GM04503 (cell line): Measurements from ENCODE around the gene GIT2.
"Not testable (repeated sequence)": the region's sequence is repeated elsewhere in the genome, so short reads cannot be mapped to it uniquely, and the experiment has no call there.

Experiments
- DNase-seq: peaks from one replicate; pipeline ENCODE4 v3.0.0-alpha.2; 2012; ENCODE audit warnings: low read depth

Gene GIT2

DNA sequence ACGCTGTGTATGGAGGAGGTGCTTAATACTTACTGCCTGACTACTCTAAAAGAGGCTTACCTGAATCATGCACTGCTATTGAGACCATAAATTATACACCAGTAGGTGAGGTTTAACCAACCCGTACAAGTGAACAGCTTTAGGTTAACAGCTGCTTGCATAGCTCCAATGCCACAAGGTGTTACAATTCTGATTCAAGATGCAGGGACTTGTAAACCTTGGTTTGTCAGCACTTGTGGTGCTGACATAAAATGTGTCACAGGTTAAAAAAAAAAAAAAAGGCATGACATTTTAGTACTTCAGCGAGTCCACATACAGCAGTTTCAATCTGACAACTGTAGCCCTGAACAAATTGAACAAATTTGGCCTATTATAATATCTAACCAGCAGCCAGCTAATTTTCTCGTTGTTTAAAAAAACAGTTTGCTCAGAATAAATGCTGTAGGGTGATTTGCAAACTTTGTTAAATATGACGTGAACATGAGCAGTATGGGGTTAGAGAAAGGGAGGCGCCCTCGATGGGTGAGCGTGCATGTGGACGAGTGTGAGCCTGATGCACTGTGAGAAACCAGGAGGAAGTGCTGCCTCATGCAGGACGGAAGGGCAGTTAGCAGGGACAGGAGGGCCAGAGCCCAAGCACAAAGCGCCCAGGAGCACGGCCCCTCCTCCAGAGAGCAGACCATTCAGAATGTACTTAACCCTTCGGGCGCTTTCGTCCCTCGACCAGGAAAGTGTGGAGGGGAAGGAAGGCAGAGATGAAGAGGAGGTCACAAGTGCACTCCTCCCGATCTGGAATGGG lies 51.4 kb downstream of the GIT2 start:
- no peak for DNase-seq

DNA sequence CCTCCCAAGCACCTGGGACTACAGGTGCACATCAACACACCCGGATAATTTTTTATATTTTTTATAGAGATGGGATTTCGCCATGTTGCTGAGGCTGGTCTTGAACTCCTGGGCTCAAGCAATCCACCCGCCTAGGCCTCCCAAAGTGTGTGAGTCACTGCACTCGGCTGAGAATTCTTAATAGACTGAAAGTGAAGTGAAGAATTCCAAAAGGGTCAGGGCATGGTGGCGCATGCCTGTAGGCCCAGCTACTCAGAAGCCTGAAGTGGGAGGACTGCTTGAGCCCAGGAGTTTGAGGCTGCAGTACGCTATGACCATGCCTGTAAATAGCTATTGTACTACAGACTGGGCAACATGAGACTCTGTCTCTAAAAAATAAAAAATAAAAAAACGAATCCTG lies 52.4 kb downstream of the GIT2 start:
- no peak for DNase-seq

DNA sequence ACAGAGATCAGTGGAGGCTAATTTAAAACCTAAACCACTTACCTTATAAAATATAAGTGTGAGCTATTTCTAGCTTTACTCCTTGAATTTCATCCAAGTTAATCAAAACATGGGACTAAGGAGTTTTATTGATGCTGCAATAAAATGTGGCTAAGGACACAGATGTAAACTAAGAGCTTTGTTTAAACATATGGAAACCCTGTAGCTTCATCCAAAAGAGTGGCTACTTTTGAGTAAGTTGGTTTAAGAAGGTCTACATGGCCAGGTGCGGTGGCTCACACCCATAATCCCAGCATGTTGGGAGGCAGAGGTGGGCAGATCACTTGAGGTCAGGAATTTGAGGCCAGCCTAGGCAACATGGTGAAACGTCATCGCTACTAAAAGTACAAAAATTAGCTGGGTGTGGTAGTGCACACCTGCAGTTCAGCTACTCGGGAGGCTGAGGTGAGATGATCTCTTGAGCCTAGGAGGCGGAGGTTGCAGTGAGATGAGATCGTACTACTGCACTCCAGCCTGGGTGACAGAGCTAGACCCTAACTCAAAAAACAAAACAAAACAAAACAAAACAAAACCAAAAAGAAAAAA lies 55.7 kb downstream of the GIT2 start:
- DNase-seq = no peak

DNA sequence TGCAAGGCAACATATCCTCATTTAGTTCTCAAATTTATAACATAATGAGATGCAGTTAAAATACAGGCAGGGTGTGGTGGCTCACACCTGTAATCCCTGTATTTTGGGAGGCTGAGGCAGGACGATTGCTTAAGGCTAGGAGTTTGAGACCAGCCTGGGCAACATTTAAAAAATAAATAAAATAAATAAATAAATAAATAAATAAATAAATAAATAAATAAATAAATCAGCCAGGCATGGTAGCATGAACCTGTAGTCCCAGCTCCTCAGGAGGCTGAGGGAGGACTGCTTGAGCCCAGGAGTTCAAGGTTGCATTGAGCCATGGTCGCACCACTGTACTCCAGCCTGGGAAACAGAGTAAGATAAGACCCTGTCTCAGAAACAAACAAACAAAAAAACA lies 56.7 kb downstream of the GIT2 start:
- DNase-seq = no peak

DNA sequence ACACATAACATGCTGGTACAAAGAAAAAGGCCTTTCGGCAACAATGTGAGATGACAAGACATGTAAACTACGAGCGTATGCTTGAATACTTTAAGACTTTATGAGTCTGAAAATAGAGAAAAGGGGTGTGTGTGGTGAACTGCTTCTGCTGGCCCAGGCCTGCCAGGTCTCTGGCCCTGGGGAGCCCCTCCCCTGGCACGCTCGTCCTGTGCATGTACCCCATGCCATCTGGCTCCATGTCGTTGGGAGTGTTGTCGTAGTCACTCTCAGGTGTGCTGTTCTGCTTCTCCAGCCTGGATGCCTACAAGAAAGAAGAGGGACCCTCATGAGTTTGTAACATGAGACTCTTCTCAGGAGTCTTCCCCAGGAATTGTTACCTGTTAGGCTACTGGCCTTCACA lies 57.2 kb downstream of the GIT2 start:
- DNase-seq = no peak

DNA sequence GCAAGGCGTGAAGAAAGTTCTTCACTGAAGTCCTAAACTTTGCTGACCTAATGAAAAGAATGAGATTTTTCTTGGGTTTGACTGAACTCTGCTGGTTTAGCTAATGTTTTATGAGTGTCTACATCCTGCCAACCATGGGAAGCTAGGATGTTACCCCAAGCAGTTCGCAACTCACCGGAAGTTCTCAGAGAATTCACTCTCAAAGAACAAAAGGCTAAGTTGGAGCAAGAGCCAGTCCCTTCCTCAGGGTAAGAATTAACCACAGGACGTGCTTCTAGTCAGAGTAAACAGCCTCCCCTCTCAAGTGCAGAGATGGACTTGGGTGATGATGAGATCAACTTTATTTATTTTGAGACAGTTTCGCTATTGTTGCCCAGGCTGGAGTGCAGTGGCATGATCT lies 58.8 kb downstream of the GIT2 start:
- no peak for DNase-seq

DNA sequence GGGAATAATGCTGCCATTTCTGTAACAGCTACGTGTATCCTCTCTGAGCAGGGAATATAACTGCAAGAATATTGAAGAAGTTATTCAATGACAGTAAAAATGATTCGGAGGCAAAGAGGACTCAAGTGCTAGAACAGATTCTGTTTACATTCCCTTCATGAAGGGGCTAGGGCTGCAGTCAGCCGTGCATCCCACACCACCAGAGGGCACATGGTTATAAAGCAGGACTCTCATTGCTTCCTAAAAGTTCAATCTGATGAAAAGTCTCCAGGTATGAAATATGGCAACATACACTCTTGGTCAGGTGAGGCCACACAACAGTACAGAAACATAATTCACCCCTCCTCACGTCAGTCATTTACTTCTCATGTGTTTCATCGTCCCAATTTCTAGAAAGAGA lies 62.1 kb downstream of the GIT2 start:
- DNase-seq = no peak

DNA sequence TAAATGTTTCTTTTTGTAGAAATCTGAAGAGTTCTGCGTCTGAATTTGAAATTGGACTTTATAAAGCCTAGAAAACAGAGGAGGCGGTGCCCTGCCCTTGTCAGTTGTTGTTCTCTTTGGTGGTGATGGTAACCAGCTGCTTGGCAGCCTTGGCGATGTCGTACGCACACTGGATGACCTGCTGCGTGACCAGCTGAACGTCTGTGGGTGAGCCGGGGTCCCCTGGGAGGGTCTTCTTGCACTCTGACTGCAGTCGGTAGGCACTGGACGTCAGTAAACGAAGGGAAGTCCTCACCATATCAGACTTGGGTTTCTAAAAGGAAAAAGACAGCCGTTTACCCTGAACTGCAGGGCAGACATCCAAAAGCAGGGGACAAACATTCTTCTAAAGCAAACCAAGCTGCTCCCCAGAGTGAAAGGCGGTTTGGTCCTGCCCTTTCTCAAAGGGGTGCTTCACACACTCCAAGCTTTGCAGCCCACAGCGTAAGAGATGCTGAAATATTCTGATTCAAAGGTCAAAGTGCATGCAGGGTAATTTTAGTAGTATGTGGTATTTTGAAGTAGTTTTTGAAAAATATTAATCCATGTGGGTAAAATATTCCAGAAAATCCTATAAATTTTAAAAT lies 63.2 kb downstream of the GIT2 start:
- DNase-seq = no peak

DNA sequence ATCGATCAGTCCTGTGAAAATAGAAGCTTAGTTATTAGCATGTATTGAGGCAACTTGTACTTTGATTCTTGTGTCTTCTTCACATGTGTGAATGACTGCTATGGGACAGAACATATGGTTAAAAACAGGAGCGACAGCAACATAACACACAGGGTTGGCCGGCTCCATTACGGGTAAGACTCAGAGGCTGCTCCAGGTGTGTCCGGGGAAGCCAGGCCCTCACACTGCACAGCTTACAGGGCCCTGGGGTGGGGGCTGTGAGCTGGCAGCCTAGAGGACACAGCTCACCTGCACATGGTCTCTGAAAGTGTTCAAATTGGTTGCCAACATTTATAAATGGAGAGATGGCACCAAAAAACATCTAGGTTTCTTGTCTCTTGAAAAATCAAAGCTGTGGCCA lies 65.0 kb downstream of the GIT2 start:
- no peak for DNase-seq

DNA sequence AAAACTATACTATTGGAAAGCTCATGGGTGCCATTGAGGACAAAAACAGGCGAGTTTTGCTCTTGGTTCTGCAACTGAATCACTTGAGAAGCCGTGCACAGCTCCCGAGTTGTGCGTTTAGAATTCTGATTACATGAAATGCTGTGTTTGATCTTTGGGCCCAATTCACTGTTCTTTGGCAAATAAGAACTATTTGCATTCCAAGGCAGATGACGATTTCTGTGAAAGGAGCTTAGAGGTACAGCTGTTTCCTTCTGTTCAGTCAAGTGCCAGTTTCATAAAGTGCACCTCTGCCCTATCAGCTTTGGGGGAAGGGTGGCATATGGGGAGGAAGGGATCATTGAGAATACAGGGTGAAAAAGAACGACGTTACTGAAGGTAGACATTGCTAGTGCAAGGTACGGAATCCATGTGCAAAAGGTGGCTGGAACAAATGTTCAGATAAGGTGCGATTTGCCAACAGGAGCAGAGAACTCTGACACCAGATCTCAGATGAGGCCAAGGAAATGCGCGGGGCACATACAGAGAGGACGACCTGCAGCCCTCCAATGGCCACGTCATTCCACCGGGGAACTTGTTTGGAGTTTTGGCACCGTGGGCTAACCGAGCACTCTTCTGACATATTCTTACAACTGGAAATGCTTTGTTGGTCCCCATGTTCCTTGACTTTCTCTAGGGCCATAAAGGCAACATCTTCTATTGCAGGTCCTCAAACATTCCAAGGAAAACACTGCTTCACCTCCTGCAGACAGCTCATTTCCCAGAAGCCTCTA lies 66.0 kb downstream of the GIT2 start:
- DNase-seq = no peak

DNA sequence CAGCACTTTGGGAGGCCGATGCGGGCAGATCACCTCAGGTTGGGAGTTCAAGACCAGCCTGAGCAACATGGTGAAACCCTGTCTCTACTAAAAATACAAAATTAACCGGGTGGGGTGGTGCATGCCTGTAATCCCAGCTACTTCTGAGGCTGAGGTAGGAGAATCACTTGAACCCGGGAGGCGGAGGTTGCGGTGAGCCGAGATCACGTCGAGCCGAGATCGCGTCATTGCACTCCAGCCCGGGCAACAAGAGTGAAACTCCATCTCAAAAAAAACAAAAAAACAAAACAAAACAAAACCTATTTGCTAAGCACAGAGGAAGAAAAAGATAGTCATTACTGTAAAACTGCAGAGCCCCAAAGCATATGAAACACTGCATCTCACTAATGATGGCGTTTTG lies 66.8 kb downstream of the GIT2 start:
- not testable (repeated sequence) for DNase-seq

DNA sequence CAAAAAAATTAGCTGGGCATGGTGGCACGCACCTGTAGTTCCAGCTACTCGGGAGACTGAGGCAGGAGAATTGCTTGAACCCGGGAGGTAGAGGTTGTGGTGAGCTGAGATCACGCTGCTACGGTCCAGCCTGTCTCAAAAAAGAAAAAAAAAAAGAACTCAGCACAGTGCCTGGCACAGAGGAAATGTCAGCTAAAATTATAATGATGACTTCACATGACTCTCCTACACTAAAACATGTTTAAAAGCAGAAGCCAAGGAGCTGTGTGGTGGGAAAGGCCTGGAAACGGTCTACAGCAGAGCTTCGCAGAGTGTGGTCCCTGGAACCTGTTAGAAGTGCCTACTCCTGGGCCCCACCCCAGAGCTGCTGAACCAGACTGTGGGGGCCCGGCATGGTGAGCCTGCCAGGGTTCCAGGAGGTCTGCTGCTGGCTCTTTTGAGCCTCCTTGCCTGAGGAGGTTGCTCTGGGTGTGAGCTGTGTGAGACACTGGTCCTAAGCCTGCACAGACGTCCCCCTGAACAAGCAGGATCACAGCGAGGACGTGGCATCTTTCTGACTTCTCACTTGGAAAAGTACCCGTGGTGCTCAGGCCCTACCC lies 68.0 kb downstream of the GIT2 start:
- DNase-seq = no peak

DNA sequence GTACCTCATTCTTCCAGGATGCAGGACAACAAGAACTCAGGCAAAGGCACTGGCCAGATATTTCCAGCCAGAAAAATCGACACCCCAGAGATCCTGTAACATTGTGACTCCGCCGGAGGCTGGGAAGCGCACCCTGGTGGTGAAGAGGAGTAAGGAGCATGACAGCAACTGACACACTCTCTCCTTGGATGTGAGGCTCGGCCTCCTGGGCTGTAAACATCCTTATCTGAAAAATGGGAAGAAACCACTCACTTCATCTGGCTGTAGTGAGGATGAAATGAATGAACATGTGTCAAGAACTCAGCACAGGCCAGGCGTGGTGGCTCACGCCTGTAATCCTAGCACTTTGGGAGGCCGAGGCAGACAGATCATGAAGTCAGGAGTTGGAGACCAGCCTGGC lies 68.5 kb downstream of the GIT2 start:
- DNase-seq = no peak

DNA sequence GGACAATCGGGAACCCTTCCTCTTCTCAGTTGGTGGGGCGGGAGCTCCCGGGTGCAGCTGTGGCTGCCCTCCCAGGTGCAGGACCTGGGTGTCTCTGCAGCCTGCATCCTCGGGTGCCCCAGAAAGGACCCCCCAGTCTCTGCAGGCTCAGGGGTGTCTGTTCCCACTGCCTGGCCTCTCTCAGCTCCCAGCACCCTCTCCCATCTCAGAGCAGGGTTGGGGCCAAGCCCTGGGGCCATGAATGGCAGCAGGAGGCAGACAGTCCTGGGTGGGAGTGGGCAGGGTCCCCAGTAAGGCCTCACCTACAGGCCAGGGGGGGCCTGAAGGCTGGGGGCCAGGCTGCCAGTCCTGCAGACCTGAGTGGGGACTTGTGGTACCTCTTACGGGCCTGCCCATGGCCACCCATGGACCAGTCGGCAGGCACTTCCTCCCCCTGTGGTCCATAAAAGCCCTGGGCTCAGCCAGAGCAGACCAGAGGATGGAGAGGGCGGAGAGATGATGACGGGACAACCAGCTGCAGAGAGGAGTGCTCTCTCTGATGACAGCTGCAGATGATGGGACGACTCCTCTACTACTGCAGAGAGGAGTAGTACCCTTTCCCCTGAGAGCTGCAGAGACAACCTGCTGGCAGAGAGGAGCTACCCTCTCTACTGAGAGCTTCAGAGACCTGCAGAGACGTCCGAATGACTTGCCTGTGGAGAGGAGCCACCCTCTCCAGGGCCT lies 69.5 kb downstream of the GIT2 start:
- no peak for DNase-seq

DNA sequence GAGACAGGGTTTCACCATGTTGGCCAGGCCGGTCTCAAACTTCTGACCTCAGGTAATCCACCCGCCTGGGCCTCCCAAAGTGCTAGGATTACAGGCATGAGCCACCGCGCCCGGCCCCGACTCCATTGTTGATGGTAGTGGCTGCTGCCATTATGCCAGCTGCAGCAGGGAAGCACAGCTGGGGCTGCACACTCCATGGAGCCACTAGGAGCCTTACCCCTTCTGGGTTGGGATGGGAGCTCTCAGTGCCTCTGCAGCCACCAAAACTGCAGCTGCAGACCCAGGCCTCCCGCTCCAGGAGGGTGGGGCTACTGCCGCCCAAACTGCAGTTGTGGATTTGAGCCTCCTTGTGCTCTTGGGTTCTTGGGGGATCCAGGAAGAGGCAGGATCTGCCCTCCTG lies 70.2 kb downstream of the GIT2 start:
- DNase-seq = no peak

DNA sequence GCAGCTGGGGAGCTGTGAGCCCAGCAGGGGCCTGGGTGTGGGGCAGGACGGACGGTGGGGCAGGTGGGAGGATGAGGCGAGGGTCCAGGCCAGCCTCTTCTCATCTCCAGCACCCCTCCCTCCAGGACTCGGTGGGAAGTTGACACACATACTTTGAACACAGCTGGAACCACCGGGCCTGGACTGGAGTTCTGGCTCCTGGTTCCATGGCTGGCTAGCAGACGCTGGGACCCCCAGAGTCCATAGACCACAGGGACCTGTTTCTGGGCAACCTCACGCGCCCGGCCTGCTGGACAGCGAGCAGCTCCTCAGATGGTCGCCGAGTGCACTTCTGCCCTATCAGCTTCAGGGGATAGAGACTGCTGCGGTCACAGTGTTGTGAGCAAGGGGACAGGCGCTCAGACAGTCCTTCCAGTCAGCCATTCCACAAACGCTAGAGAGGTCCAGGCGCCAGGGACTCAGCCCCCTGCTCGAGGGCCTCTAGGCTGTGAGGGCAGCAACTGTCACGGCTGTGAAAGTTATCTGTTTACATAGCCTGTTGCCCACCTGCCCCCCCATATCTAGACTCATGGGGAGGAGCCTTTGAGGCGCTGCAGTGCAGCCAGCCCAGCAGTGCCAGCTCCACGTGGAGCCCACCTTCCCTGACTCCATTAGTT lies 70.9 kb downstream of the GIT2 start:
- no peak for DNase-seq

DNA sequence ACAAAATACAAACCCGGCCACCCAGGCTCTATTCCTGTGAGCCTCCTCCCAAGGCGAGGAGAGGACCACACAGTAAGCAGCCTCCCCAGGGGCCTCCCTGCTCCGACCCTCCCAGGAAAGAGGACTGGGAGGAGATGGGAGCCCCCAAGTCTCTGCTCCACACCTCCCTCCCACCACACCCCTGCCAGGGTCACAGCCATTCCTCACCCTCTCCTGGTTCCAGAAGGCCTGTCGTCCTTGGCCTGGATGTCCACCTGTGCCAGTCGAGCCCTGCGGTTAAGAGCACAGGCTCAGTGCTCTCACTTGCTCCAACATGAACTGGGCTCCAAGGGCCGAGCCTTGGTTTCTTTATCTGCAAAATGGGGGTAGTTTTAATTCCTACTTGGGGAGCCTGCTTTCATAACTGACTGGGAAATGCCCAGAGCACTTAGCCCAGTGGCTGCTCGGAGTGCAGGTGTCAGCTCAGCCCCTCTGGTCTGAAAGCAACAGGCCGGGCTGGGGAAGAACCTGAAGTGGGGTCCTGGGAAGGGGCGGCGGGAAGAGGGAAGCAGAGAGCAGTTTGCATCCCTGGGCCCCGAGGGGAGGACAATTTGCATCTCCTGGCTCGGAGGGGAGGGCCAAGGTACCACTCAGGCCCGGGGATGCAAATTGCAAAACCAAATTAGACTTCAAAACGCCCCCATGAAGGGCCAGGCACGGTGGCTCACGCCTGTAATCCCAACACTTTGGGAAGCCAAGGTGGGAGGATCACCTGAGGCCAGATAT lies 72.5 kb downstream of the GIT2 start:
- no peak for DNase-seq

DNA sequence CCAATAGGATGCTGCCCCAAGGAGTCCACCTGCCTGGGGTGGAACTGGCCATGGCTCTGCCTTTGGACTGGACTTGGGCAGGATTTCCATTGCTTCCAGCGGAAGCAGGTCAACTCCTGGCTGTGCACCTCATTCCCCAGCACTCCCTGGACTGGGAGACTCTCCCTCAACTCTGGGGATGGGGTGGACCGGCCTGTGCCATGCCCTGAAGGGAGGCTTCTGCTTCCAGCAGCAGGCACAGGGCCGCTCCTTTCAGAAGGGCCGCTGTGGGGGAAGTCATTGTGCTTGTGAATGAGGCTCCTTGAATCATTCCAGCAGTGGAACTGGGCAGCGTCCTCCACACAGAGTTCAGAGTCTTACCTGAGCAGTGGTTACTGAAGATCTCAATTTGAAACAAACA lies 73.1 kb downstream of the GIT2 start:
- DNase-seq = no peak

DNA sequence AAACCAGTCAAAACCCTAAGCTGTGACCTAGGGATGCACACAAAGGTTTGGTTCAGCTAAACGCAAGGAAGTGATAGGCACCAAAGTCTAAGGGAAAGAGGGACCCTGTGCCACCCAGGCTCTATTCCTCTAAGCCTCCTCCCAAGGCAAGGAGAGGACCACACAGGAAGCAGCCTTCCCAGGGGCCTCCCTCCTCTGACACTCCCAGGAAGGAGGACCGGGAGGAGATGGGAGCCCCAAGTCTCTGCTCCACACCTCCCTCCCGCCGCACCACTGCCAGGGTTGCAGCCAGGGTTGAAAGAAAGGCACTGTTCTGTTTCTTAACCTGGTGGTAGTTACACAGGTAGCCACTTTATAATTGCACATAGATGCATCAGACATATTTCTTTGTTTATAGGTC lies 74.2 kb downstream of the GIT2 start:
- no peak for DNase-seq

DNA sequence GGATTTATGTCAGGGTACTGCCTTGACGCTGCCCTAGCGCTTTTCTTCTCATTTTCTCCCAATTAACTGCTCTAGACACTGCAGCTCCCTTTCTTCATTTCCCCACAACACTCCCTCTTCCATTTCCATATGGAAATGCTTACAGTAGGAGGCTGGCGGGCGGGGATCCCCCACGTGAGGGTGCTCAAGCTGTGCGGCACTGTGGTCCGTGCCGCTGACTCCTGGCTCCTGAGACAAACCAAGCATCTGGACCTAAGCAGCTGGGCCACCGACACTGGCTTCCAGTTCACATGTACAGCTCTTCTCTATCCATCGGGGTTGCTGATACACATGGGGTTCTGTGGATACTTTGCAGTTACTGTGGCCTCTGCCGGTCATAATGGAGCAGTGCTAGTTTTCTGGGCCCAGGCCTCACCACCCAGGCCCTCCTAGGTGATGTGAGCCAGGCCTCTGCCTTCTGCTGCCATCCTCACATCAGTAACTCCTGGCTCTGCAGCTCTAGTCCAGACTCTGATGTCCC lies 75.8 kb downstream of the GIT2 start:
- no peak for DNase-seq
